HepG2 (cell line): ENCODE data around the gene PKIB. TPM values are rescaled to one million over a fixed set of nuclear protein-coding genes. Genes with fewer than 3 reads are reported as not detected.
A peak's percentile ranks its signal among the peaks of the same experiment; 100 is the strongest.

Experiments
- AFF4 ChIP-seq: sonication (generic); formaldehyde crosslinking; IDR thresholded peaks from 2 replicates; pipeline ENCODE4 v1.4.0; 2020; ENCODE audit warnings: missing genetic modification reagents
- MXD1 ChIP-seq: sonication (generic); formaldehyde crosslinking; IDR thresholded peaks from 2 replicates; pipeline ENCODE4 v1.4.0; 2020; ENCODE audit warnings: mild to moderate bottlenecking, missing genetic modification reagents
- NR3C1 ChIP-seq: sonication (generic); formaldehyde crosslinking; IDR thresholded peaks from 2 replicates; pipeline ENCODE4 v1.4.0; 2020; ENCODE audit warnings: missing genetic modification reagents
- SALL2 ChIP-seq: sonication (generic); formaldehyde crosslinking; IDR thresholded peaks from 2 replicates; pipeline ENCODE4 v1.8.1; 2023; ENCODE audit warnings: mild to moderate bottlenecking, missing genetic modification reagents, inconsistent platforms
- SMYD3 ChIP-seq: sonication (generic); formaldehyde crosslinking; IDR thresholded peaks from 2 replicates; pipeline ENCODE4 v1.8.1; 2023; ENCODE audit warnings: mild to moderate bottlenecking, missing genetic modification reagents
- ZNF263 ChIP-seq: sonication (generic); formaldehyde crosslinking; IDR thresholded peaks from 2 replicates; pipeline ENCODE4 v1.4.0; 2020; ENCODE audit warnings: missing genetic modification reagents
- ZNF3 ChIP-seq: IDR thresholded peaks from 2 replicates; pipeline ENCODE4 v1.7.0; 2017; ENCODE audit warnings: inconsistent platforms
- ZNF33B ChIP-seq: sonication (generic); formaldehyde crosslinking; IDR thresholded peaks from 2 replicates; pipeline ENCODE4 v1.5.1; 2020; ENCODE audit warnings: mild to moderate bottlenecking, missing genetic modification reagents
- ZNF432 ChIP-seq: sonication (generic); formaldehyde crosslinking; IDR thresholded peaks from 2 replicates; pipeline ENCODE4 v1.5.0; 2020; ENCODE audit warnings: missing genetic modification reagents, mild to moderate bottlenecking, borderline replicate concordance
- ZNF557 ChIP-seq: sonication (generic); formaldehyde crosslinking; IDR thresholded peaks from 2 replicates; pipeline ENCODE4 v1.4.0; 2020; ENCODE audit warnings: missing genetic modification reagents
- ZNF891 ChIP-seq: sonication (generic); formaldehyde crosslinking; IDR thresholded peaks from 2 replicates; pipeline ENCODE4 v1.5.0; 2020; ENCODE audit warnings: mild to moderate bottlenecking, missing genetic modification reagents
- polyA plus RNA-seq, 8 experiments: library from polyadenylated mRNA; depleted of rRNA in 3 of 8; stranded (reverse) in 7 of 8; unstranded in 1 of 8; fragments of >200 nt; fragmentation: Illumina TruSeq in 4 of 8; extraction: Trizol in 4 of 8; gene quantifications; 2 replicates each; pipeline versions ENCODE4 v1.2.1 to v1.2.3, GENCODE V29; 2011 to 2016; ENCODE audit warnings: low read depth in 4 of 8, missing spikeins in 1 of 8, mixed read lengths in 1 of 8; ENCODE audit not compliant: insufficient read depth in 1 of 8
- total RNA-seq, 5 experiments: library from RNA; depleted of rRNA; stranded (reverse); fragments of >200 nt; fragmentation: Illumina TruSeq; extraction: Trizol; gene quantifications; 2 replicates each; pipeline ENCODE4 v1.2.3, GENCODE V29; 2016; ENCODE audit warnings: low read depth in 1 of 5
- TF ChIP-seq, protein P1 (sequence below): sonication (generic); formaldehyde crosslinking; IDR thresholded peaks from 2 replicates; pipeline ENCODE4 v1.4.0; 2020; ENCODE audit warnings: missing genetic modification reagents, borderline replicate concordance
- TF ChIP-seq, protein P2 (sequence below): sonication (generic); formaldehyde crosslinking; IDR thresholded peaks from 2 replicates; pipeline ENCODE4 v1.8.1; 2023; ENCODE audit warnings: mild to moderate bottlenecking, moderate library complexity, missing genetic modification reagents
- TF ChIP-seq, protein P3 (sequence below): sonication (generic); formaldehyde crosslinking; IDR thresholded peaks from 2 replicates; pipeline ENCODE4 v1.5.1; 2020; ENCODE audit warnings: mild to moderate bottlenecking, missing genetic modification reagents, borderline replicate concordance

Gene PKIB
- total and polyA plus RNA-seq, 2 of the 13 experiments (the other 11 are each of a cell fraction or from before 2014, with no cell fraction given): 1.4 to 1.5 TPM

GRCh38 chr6:122609881-122610689 is at the start of gene PKIB (continued):
- TF ChIP-seq ZNF891 (CRISPR knock-in tag) (0 out of 2 replicates have a peak, but pooled peaks have one; percentile 39), ZNF33B (CRISPR knock-in tag) (peak; percentile 60; the same call in 1 of the 2 replicates), SALL2 (CRISPR knock-in tag) (0 out of 2 replicates have a peak, but pooled peaks have one; percentile 23), NR3C1 (CRISPR knock-in tag) (no peak), AFF4 (CRISPR knock-in tag) (no peak), ZNF263 (CRISPR knock-in tag) (0 out of 2 replicates have a peak, but pooled peaks have one; percentile 14), ZNF3 (CRISPR knock-in tag) (no peak), MXD1 (CRISPR knock-in tag) (peak; percentile 0; the same call in 1 of the 2 replicates), ZNF432 (CRISPR knock-in tag) (no peak), ZNF557 (CRISPR knock-in tag) (no peak), SMYD3 (CRISPR knock-in tag) (no peak)
- TF ChIP-seq, protein P1, sequence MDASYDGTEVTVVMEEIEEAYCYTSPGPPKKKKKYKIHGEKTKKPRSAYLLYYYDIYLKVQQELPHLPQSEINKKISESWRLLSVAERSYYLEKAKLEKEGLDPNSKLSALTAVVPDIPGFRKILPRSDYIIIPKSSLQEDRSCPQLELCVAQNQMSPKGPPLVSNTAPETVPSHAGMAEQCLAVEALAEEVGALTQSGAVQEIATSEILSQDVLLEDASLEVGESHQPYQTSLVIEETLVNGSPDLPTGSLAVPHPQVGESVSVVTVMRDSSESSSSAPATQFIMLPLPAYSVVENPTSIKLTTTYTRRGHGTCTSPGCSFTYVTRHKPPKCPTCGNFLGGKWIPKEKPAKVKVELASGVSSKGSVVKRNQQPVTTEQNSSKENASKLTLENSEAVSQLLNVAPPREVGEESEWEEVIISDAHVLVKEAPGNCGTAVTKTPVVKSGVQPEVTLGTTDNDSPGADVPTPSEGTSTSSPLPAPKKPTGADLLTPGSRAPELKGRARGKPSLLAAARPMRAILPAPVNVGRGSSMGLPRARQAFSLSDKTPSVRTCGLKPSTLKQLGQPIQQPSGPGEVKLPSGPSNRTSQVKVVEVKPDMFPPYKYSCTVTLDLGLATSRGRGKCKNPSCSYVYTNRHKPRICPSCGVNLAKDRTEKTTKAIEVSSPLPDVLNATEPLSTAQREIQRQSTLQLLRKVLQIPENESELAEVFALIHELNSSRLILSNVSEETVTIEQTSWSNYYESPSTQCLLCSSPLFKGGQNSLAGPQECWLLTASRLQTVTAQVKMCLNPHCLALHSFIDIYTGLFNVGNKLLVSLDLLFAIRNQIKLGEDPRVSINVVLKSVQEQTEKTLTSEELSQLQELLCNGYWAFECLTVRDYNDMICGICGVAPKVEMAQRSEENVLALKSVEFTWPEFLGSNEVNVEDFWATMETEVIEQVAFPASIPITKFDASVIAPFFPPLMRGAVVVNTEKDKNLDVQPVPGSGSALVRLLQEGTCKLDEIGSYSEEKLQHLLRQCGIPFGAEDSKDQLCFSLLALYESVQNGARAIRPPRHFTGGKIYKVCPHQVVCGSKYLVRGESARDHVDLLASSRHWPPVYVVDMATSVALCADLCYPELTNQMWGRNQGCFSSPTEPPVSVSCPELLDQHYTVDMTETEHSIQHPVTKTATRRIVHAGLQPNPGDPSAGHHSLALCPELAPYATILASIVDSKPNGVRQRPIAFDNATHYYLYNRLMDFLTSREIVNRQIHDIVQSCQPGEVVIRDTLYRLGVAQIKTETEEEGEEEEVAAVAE (CRISPR knock-in tag): no peak
- TF ChIP-seq, protein P2, sequence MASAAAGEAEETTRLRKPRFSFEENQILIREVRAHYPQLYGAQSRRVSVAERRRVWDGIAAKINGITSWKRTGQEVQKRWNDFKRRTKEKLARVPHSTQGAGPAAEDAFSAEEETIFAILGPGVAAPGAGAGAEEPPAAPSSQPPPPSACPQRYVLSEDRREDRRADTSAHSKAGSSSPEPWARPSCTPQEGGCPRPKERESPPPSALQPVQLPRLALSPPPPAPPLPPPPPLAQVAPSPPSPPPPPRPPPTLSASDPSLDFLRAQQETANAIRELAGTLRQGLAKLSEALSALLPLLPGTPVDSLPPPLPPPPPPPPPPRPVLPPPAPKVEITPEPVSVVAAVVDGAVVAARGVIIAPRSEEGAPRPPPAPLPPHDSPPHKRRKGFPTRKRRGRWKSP (CRISPR knock-in tag): peak; percentile 98
- TF ChIP-seq, protein P3, sequence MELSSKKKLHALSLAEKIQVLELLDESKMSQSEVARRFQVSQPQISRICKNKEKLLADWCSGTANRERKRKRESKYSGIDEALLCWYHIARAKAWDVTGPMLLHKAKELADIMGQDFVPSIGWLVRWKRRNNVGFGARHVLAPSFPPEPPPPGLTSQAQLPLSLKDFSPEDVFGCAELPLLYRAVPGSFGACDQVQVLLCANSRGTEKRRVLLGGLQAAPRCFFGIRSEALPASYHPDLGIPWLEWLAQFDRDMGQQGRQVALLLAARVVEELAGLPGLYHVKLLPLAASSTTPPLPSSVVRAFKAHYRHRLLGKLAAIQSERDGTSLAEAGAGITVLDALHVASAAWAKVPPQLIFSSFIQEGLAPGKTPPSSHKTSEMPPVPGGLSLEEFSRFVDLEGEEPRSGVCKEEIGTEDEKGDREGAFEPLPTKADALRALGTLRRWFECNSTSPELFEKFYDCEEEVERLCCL: no peak
